ENCODE results near the gene SPON1. TPM values are rescaled to one million over a fixed set of nuclear protein-coding genes. Genes with fewer than 3 reads are reported as not detected.
"Not testable (repeated sequence)": the region's sequence is repeated elsewhere in the genome, so short reads cannot be mapped to it uniquely, and the experiment has no call there.

SPON1 gene
- total and polyA plus RNA-seq, 8 donors: 0.83 to 17.5 (median 1.7) TPM

DNA sequence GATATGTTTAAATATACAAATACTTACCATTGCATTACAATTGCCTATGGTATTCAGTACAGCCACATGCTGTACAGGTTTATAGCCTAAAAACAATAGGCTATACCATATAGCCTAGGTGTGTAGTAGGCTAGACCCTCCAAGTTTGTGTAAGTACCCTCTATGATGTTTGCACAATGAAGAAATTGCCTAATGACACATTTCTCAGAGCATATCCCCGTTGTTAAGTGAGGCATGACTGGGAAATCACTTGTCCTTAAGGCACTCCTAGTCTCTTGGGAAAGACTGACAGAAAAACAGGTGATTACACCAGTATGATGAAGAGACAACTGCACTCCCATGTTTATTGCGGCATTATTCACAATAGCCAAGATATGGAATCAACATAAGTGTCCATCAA is 187.2 kb downstream of the SPON1 start:
- 38 to 40% methylated on average over 2 of the region's 2 CpGs for WGBS, 2 donors
- DNase-seq (no peak), FAIRE-seq (no peak), ATAC-seq (no peak)
- H3K36me3 ChIP-seq: no peaks in the 10 kb centered on the region
- H3K9me3 ChIP-seq: no peaks in the 10 kb centered on the region
- TF ChIP-seq, protein P1, sequence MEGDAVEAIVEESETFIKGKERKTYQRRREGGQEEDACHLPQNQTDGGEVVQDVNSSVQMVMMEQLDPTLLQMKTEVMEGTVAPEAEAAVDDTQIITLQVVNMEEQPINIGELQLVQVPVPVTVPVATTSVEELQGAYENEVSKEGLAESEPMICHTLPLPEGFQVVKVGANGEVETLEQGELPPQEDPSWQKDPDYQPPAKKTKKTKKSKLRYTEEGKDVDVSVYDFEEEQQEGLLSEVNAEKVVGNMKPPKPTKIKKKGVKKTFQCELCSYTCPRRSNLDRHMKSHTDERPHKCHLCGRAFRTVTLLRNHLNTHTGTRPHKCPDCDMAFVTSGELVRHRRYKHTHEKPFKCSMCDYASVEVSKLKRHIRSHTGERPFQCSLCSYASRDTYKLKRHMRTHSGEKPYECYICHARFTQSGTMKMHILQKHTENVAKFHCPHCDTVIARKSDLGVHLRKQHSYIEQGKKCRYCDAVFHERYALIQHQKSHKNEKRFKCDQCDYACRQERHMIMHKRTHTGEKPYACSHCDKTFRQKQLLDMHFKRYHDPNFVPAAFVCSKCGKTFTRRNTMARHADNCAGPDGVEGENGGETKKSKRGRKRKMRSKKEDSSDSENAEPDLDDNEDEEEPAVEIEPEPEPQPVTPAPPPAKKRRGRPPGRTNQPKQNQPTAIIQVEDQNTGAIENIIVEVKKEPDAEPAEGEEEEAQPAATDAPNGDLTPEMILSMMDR (IDR thresholded peaks at IDR 0.05): no peak
- H3K4me1 ChIP-seq: no peaks in the 10 kb centered on the region
- no peak overlapping the region for H3K27ac ChIP-seq
- no peaks in the 10 kb centered on the region for H3K27me3 ChIP-seq
- intact Hi-C loops (cut with DNase I): loop anchor here in 1 of 3 donors (10.0 kb wide), 1 partner anchor 185 kb away; the partner anchor contains the start of gene SPON1
- H3K4me3 ChIP-seq: no peak overlapping the region

DNA sequence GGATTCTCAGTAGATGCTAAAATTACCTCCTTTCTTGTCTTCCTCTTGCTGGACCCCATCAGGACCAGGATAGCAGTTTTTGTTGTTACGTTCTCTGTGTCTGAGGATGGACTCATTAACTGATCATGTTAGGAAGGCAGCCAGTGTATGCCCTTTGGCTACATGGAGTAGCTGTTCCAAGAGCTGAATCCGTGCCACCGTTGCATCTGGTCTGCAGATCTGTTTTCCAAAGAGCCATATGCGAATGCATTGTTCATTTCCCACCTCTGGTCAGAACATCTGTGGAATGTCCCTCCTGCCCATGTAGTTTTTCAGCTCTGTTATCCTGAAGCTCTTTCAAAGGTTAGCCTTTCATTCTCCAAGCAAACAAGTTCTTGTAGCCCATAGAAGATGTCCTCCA is 188.4 kb downstream of the SPON1 start:
- Histone ChIP-seq H3K9me3 (no peaks in the 10 kb centered on the region), H3K27ac (no peak overlapping the region), H3K4me3 (no peak overlapping the region), H3K4me1 (no peaks in the 10 kb centered on the region), H3K36me3 (no peaks in the 10 kb centered on the region), H3K27me3 (no peaks in the 10 kb centered on the region)
- TF ChIP-seq, protein P1 (IDR thresholded peaks at IDR 0.05): no peak
- DNase-seq: peak in 1 of 6 donors; percentile 2
- intact Hi-C loops (cut with DNase I): no loop called here
- WGBS, 2 donors: 39 to 54% methylated on average over 4 of the region's 4 CpGs
- ATAC-seq: no peak
- no peak for FAIRE-seq

DNA sequence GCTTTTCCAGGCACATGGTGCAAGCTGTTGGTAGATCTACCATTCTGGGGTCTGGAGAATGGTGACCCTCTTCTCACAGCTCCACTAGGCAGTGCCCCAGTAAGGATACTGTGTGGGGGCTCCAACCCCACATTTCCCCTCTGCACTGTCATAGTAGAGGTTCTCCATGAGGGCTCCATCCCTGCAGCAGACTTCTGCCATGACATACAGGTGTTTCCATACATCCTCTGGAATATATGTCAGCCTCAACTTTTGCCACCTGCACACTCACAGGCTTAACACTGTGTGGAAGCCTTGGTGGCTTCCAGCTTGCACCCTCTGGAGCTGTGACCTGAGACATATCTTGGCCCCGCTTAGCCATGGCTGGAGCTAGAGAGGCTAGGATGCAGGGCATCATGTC is 191.6 kb downstream of the SPON1 start:
- intact Hi-C loops (cut with DNase I); H3K4me1 ChIP-seq; ATAC-seq; DNase-seq; H3K27ac ChIP-seq; H3K36me3 ChIP-seq; H3K4me3 ChIP-seq; H3K9me3 ChIP-seq; H3K27me3 ChIP-seq; FAIRE-seq: not testable (repeated sequence)
- WGBS, 2 donors: 77 to 91% methylated on average over 1 of the region's 1 CpG

DNA sequence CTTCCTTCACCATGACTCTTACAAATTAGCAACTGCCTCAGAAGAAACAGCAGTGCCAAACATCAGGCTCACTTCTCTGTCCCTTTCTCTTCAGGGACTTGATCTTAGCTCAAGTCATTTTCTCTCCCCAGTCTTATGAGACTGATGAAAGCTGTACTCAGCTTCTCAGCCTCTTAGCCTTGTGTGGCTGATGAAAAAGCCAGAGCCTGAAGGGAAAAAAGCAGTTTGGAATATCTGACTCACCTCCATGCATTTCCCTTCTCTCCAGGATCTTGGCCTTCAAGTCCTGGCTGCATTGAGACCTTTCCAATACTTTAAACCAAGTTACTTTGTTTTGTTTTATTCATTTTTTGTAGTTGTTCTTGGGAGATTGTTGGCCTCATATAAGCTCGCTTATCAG is 195.9 kb downstream of the SPON1 start:
- FAIRE-seq: no peak
- no peak for DNase-seq
- intact Hi-C loops (cut with DNase I): no loop called here
- H3K27ac ChIP-seq: no peak overlapping the region
- H3K36me3 ChIP-seq: no peaks in the 10 kb centered on the region
- TF ChIP-seq, protein P1 (IDR thresholded peaks at IDR 0.05): no peak
- H3K9me3 ChIP-seq: no peaks in the 10 kb centered on the region
- H3K4me1 ChIP-seq: no peaks in the 10 kb centered on the region
- ATAC-seq: no peak
- H3K4me3 ChIP-seq: no peak overlapping the region
- H3K27me3 ChIP-seq: no peaks in the 10 kb centered on the region
- WGBS, 2 donors: 67 to 87% methylated on average over 1 of the region's 1 CpG

GRCh38 chr11:14163576-14163975 is 201.1 kb downstream of the SPON1 start:
- Histone ChIP-seq H3K27me3 (no peaks in the 10 kb centered on the region), H3K36me3 (no peaks in the 10 kb centered on the region), H3K27ac (no peak overlapping the region), H3K4me1 (no peaks in the 10 kb centered on the region), H3K4me3 (no peak overlapping the region), H3K9me3 (no peaks in the 10 kb centered on the region)
- ATAC-seq: no peak
- intact Hi-C loops (cut with DNase I): no loop called here
- DNase-seq: no peak
- TF ChIP-seq, protein P1 (IDR thresholded peaks at IDR 0.05): no peak
- no peak for FAIRE-seq
- WGBS, 2 donors: 65 to 72% methylated on average over 2 of the region's 2 CpGs

- FAIRE-seq; ATAC-seq; DNase-seq; H3K4me1 ChIP-seq; H3K27me3 ChIP-seq; H3K36me3 ChIP-seq; H3K4me3 ChIP-seq; H3K9me3 ChIP-seq; H3K27ac ChIP-seq; intact Hi-C loops (cut with DNase I): not testable (repeated sequence)
- 69 to 80% methylated on average over 7 of the region's 7 CpGs for WGBS, 2 donors
These were observed 211.2 kb downstream of the SPON1 start for GRCh38 chr11:14173679-14174078.

Measured in pancreas (tissue), 10 donors.